GM19240 (cell line): Measurements from ENCODE around the gene ZAP70.
"Not testable (repeated sequence)": the region's sequence is repeated elsewhere in the genome, so short reads cannot be mapped to it uniquely, and the experiment has no call there.

ENCODE experiments used
- DNase-seq: peaks from one replicate; pipeline ENCODE4 v3.0.0; 2011; ENCODE audit warnings: low spot score; ENCODE audit not compliant: insufficient read length

The ZAP70 gene

GRCh38 chr2:97713296-97714083, at the start of gene ZAP70:
Gene ZAP70, plus strand, starts transcription at chr2:97713576. Its CDS starts 10,461 bp downstream, at chr2:97724037.
- no peak for DNase-seq

- no peak for DNase-seq
Observed at GRCh38 chr2:97663626-97663961, 49.8 kb upstream of the ZAP70 start.

- peak; percentile 83 for DNase-seq
Observed at GRCh38 chr2:97663962-97664635, 49.3 kb upstream of the ZAP70 start, which contains the start of gene ACTR1B. Gene ACTR1B, minus strand, starts transcription at chr2:97664044. Its CDS starts 154 bp downstream, at chr2:97663890.

GRCh38 chr2:97664636-97664970, 48.8 kb upstream of the ZAP70 start:
- no peak for DNase-seq

- no peak for DNase-seq
Observed at GRCh38 chr2:97669448-97669847, 43.9 kb upstream of the ZAP70 start, which contains the start of gene C2orf92. Gene C2orf92, plus strand, starts transcription at chr2:97669713. Its CDS starts 76 bp downstream, at chr2:97669789.

- no peak for DNase-seq
Observed at GRCh38 chr2:97670471-97670870, 42.9 kb upstream of the ZAP70 start.

GRCh38 chr2:97671526-97671925, 41.9 kb upstream of the ZAP70 start:
- no peak for DNase-seq

GRCh38 chr2:97672606-97673140, 40.7 kb upstream of the ZAP70 start:
- DNase-seq, result not testable (repeated sequence)

- no peak for DNase-seq
Observed at GRCh38 chr2:97673182-97673914, 40.0 kb upstream of the ZAP70 start.

GRCh38 chr2:97673915-97674283, 39.5 kb upstream of the ZAP70 start:
- no peak for DNase-seq

GRCh38 chr2:97675430-97676113, 37.8 kb upstream of the ZAP70 start:
- no peak for DNase-seq

- no peak for DNase-seq
Observed at GRCh38 chr2:97676620-97677019, 36.8 kb upstream of the ZAP70 start.

GRCh38 chr2:97677480-97677879, 35.9 kb upstream of the ZAP70 start:
- no peak for DNase-seq

GRCh38 chr2:97678298-97678697, 35.1 kb upstream of the ZAP70 start:
- no peak for DNase-seq

GRCh38 chr2:97687235-97687634, 26.1 kb upstream of the ZAP70 start:
- DNase-seq, result not testable (repeated sequence)

GRCh38 chr2:97688062-97688827, 25.1 kb upstream of the ZAP70 start:
- no peak for DNase-seq

- DNase-seq, result no peak
Observed at GRCh38 chr2:97691166-97691565, 22.2 kb upstream of the ZAP70 start.

GRCh38 chr2:97693476-97693875, 19.9 kb upstream of the ZAP70 start:
- no peak for DNase-seq

GRCh38 chr2:97695744-97696143, 17.6 kb upstream of the ZAP70 start:
- no peak for DNase-seq
